Coronary artery (tissue), 2 donors: ENCODE data around the gene AMBRA1.
A peak's percentile ranks its signal among the peaks of the same experiment; 100 is the strongest.

Experiments
- DNase-seq: peaks from one replicate; pipeline ENCODE4 v3.0.0-alpha.2; 2017; ENCODE audit warnings: low spot score
- H3K27ac ChIP-seq, 2 donors: fragments of 200-600 bp; sonication (generic); one replicate each; pipeline ENCODE4 v1.5.1; 2016 to 2019
- H3K4me3 ChIP-seq: fragments of 200-600 bp; sonication (generic); 2 replicates; pipeline ENCODE4 v1.5.1; 2016; ENCODE audit warnings: mild to moderate bottlenecking, moderate library complexity
- CTCF ChIP-seq: fragments of 200-600 bp; sonication (generic); IDR thresholded peaks from one replicate; pipeline ENCODE4 v1.5.1; 2019; ENCODE audit warnings: antibody characterized with exemption

AMBRA1 gene

GRCh38 chr11:46390331-46391171, 203.3 kb downstream of the AMBRA1 start:
- DNase-seq: no peak
- TF ChIP-seq CTCF: no peak
- peak overlapping the region; percentile 65 for H3K4me3 ChIP-seq
- H3K27ac ChIP-seq: no peak overlapping the region

GRCh38 chr11:46389450-46390330, 204.1 kb downstream of the AMBRA1 start:
- peak; percentile 87 for TF ChIP-seq CTCF
- DNase-seq: no peak
- H3K4me3 ChIP-seq: peak overlapping the region; percentile 70
- no peak overlapping the region for H3K27ac ChIP-seq

DNA sequence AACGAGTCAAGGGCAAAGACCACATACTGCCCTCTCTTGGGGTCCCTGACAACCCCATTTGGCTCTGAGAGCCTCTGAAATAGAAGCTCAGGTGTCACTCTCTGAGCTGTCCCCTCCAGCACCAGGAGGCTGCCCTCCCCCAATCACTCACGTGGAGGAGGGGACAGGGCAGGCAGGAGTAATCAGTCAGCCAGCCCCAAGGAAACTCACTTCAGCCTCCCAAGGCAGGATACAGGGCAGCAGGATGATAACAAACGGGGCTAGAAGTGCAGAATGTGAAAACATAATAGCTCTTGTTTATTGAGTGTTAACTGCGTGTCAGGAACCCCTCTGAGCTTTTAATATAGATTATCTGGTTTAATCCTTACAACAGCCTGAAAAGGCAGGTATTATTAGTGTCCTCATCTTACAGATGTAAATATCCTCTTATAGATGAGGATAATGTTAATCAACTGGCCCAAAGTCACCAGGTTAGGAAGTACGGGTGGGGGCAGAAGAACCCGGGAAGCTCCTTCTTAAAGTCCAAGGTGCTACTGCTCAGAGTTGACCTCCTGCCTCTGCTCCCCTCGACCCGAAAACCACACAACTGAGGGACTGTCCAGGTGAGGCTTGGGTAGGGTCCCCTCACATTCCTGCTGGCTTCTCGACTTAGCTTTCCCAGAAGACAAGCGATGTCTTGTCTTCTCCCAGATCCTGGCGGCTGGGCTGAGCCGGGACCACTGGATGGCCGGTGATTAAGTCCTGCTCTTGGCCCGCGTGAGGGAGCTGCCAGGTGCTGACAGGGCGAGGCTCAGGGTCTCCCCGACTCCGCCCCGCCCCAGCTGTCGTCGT, 205.0 kb downstream of the AMBRA1 start:
- H3K4me3 ChIP-seq: peak overlapping the region; percentile 70
- H3K27ac ChIP-seq: no peak overlapping the region
- no peak for DNase-seq
- no peak for TF ChIP-seq CTCF

GRCh38 chr11:46387919-46388618, 205.8 kb downstream of the AMBRA1 start:
- H3K27ac ChIP-seq: no peak overlapping the region
- H3K4me3 ChIP-seq: no peak overlapping the region
- DNase-seq: no peak
- no peak for TF ChIP-seq CTCF

DNA sequence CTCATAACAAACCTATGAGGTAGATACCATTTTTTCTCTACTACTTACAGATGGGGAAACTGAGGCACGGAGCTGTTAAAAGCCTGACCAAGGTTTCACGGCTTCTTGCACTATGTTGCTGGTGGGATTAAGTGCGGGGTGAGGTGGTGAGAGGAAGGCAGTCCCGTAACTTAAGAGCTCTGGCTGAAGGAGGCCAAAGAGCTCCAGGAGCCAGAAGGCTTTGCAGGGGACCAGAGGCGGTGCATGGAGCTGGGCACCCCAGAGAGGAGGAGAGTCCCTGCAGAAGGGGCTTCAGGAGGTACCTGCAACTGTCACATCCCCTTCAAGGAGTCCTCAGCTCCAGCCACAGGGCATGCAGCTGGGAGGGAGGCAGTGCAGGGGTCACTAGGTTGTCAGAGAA, 206.4 kb downstream of the AMBRA1 start:
- no peak for DNase-seq
- TF ChIP-seq CTCF: no peak
- Histone ChIP-seq H3K4me3 (no peak overlapping the region), H3K27ac (no peak overlapping the region)

DNA sequence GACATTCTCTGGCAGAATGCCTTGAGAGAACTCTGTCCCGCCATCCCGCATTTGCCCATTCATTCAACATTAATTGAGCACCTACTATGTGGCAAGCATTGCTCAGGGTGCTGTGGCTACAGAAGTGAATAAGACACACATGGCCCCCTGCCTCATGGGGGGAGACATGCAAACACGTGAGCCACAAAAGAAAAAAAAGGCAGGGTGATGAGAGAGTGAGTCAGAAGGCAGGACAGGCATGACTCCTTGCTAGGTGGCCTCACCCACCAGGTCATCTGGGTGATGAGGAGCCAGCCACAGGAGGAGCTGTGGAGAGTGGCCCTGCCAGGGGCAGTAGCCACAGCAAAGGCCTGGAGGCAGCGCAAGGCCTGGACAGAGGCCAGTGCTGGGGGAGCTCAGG, 207.1 kb downstream of the AMBRA1 start:
- Histone ChIP-seq H3K27ac (no peak overlapping the region), H3K4me3 (no peak overlapping the region)
- DNase-seq: no peak
- TF ChIP-seq CTCF: no peak
